GM12878 (cell line): ENCODE measurements around the gene UPF1. TPM values are rescaled to one million over a fixed set of nuclear protein-coding genes. Genes with fewer than 3 reads are reported as not detected.

ENCODE experiments used
- ATAC-seq: fragments of 200-7000 bp; cut with Tn5 transposase; 3 replicates; pipeline ENCODE4 v1.9.1; 2020; ENCODE audit warnings: mild to moderate bottlenecking, moderate library complexity
- BruUV-seq: library from RNA; stranded (reverse); fragments of 400-500 nt; replicated peaks from 2 replicates; lab custom pipeline; 2021; lab: Mats Ljungman, UMichigan
- CTCF ChIA-PET: fragments of 300-600 bp; sonication (Branson Sonifier 250); formaldehyde crosslinking; extraction: SDS; loops from one replicate; lab custom pipeline; 2021; ENCODE audit warnings: inconsistent platforms; lab: Yijun Ruan, JAX
- POLR2A ChIA-PET: fragments of 350-600 bp; formaldehyde crosslinking; extraction: SDS; loops from one replicate; lab custom pipeline; 2021; ENCODE audit warnings: inconsistent platforms; lab: Charles Lee
- RAD21 ChIA-PET: fragments of 300-600 bp; sonication (Branson Sonifier 250); formaldehyde crosslinking; loops from one replicate; lab custom pipeline; 2023; ENCODE audit warnings: antibody characterized with exemption; ENCODE audit not compliant: unreplicated experiment; lab: Charles Lee
- SMC1A ChIA-PET: fragments of 300-600 bp; sonication (Branson Sonifier 250); formaldehyde crosslinking; loops from one replicate; lab custom pipeline; 2023; ENCODE audit not compliant: unreplicated experiment, uncharacterized antibody; lab: Charles Lee
- DNase-seq: peaks from one replicate; pipeline ENCODE4 v3.0.0-alpha.2; 2011; ENCODE audit warnings: low read depth, low spot score
- FAIRE-seq: peaks from 3 replicates; lab custom pipeline; 2011; peaks lifted over from hg19 to GRCh38; lab: Jason Lieb, UNC
- H2AFZ ChIP-seq: 2 replicates; pipeline ENCODE4 v1.6.0; 2011; ENCODE audit warnings: low read depth, low read length, control low read depth; ENCODE audit not compliant: control insufficient read depth
- H3K27ac ChIP-seq: 2 replicates; pipeline ENCODE4 v1.5.1; 2011; ENCODE audit warnings: control low read depth; ENCODE audit not compliant: control insufficient read depth, insufficient read depth
- H3K27me3 ChIP-seq, 2 experiments: replicated peaks in 1 of 2; 2 replicates each; pipeline versions ENCODE4 v1.6.0 to v1.6.1; 2011; ENCODE audit warnings: low read length in 1 of 2; ENCODE audit not compliant: control insufficient read depth in 2 of 2, insufficient read depth in 2 of 2
- H3K36me3 ChIP-seq, 2 experiments: 2 replicates each; pipeline ENCODE4 v1.5.1; 2011; ENCODE audit warnings: low read length in 1 of 2; ENCODE audit not compliant: control insufficient read depth in 2 of 2, insufficient read depth in 2 of 2
- H3K4me1 ChIP-seq: 2 replicates; pipeline ENCODE4 v1.6.1; 2011; ENCODE audit warnings: mild to moderate bottlenecking, low read length, moderate library complexity, mixed read lengths; ENCODE audit not compliant: control insufficient read depth, insufficient read depth
- H3K4me2 ChIP-seq: 2 replicates; pipeline ENCODE4 v1.6.0; 2011; ENCODE audit warnings: control low read depth; ENCODE audit not compliant: control insufficient read depth, insufficient read depth
- H3K4me3 ChIP-seq: fragments of 200-600 bp; sonication (generic); 2 replicates; pipeline ENCODE4 v1.5.1; 2016
- H3K79me2 ChIP-seq: 2 replicates; pipeline ENCODE4 v1.6.0; 2011; ENCODE audit warnings: low read length; ENCODE audit not compliant: control insufficient read depth, insufficient read depth
- H3K9ac ChIP-seq: 2 replicates; pipeline ENCODE4 v1.8.0; 2011; ENCODE audit warnings: low read length, control low read depth, mixed read lengths; ENCODE audit not compliant: control insufficient read depth, insufficient read depth
- H3K9me3 ChIP-seq: replicated peaks from 3 replicates; pipeline ENCODE4 v1.5.1; 2011; ENCODE audit warnings: mild to moderate bottlenecking, low read length; ENCODE audit not compliant: control insufficient read depth, insufficient read depth
- H4K20me1 ChIP-seq: 2 replicates; pipeline ENCODE4 v1.6.0; 2011; ENCODE audit not compliant: control insufficient read depth, insufficient read depth
- ATF2 ChIP-seq: IDR thresholded peaks from 2 replicates; pipeline ENCODE4 v1.6.1; 2012; ENCODE audit warnings: low read length, inconsistent platforms
- HCFC1 ChIP-seq: fragments of 150-350 bp; IDR thresholded peaks from 2 replicates; pipeline ENCODE4 v1.6.1; 2014; ENCODE audit warnings: low read length
- HDAC6 ChIP-seq: fragments of 200-600 bp; sonication (generic); IDR thresholded peaks from one replicate; pipeline ENCODE4 v1.8.0; 2017; ENCODE audit warnings: antibody characterized with exemption; ENCODE audit not compliant: unreplicated experiment
- LARP7 ChIP-seq: fragments of 450-650 bp; IDR thresholded peaks from 2 replicates; pipeline ENCODE4 v1.6.1; 2017; ENCODE audit warnings: mild to moderate bottlenecking
- NKRF ChIP-seq: fragments of 450-650 bp; conservative IDR thresholded peaks from 2 replicates; pipeline ENCODE4 v1.6.1; 2017; ENCODE audit warnings: mild to moderate bottlenecking, moderate library complexity
- REST ChIP-seq: IDR thresholded peaks from 2 replicates; pipeline ENCODE4 v1.6.1; 2012; ENCODE audit warnings: mild to moderate bottlenecking, low read depth, low read length
- WGBS: methylation state at CpG from one replicate; pipeline ENCODE4 v1.1.6; 2016; ENCODE audit warnings: low lambda C conversion rate; ENCODE audit not compliant: insufficient replicate concordance, insufficient coverage; ENCODE audit errors: missing lambda C conversion rate; 5-methylcytosine and 5-hydroxymethylcytosine counted together
- in situ Hi-C: fragments of 300-500 bp; cut with MboI; formaldehyde crosslinking; loops from 9 replicates; pipeline ENCODE4 v1.14.3; 2018; ENCODE audit warnings: mixed read lengths
- intact Hi-C: fragments of 100-400 bp; cut with micrococcal nuclease; formaldehyde crosslinking; loops from one replicate; pipeline ENCODE4 v1.14.2; 2022; ENCODE audit not compliant: unreplicated experiment
- polyA plus RNA-seq, 11 experiments: library from polyadenylated mRNA; depleted of rRNA in 4 of 11; unstranded in 6 of 11; stranded (reverse) in 5 of 11; fragments of >200 nt; fragmentation: Nextera tagmentation in 4 of 11; fragmentation: Illumina TruSeq in 1 of 11; extraction: Ambion mirVana in 4 of 11; extraction: Trizol in 1 of 11; gene quantifications; 1 replicate in 1 of 11; 2 replicates in 10 of 11; pipeline versions ENCODE4 v1.2.1 to v1.2.3, GENCODE V29; 2011 to 2016; ENCODE audit warnings: inconsistent platforms in 2 of 11, missing spikeins in 2 of 11, low read depth in 1 of 11
- total RNA-seq, 4 experiments: library from RNA; depleted of rRNA in 3 of 4; stranded (reverse); fragments of >200 nt in 3 of 4; fragmentation: Illumina TruSeq in 1 of 4; extraction: Trizol in 1 of 4; gene quantifications; 2 replicates each; pipeline versions ENCODE4 v1.2.1 to v1.2.3, GENCODE V29; 2013 to 2021

The UPF1 gene
- total and polyA plus RNA-seq, 10 of the 15 experiments (the other 5 are each of a cell fraction or from before 2014, with no cell fraction given), result 0.58 to 80.9 (median 18.7) TPM

- WGBS, result 30% methylated on average over 8 of the region's 8 CpGs
- H3K4me1 ChIP-seq, result no peaks in the 10 kb centered on the region
- FAIRE-seq, result no peak
- no peaks in the 10 kb centered on the region; the same call in 2 of the 3 replicates for H3K9me3 ChIP-seq
- ChIA-PET POLR2A (no interaction called here), CTCF (no interaction called here), RAD21 (no interaction called here)
- no peak overlapping the region for H3K27ac ChIP-seq
- BruUV-seq, result no TSS peak
- H3K36me3 ChIP-seq, result no peaks in the 10 kb centered on the region
- in situ Hi-C loops, result no loop called here
- H2AFZ ChIP-seq, result no peak overlapping the region
- intact Hi-C loops, result no loop called here
- H3K27me3 ChIP-seq, result no peaks in the 10 kb centered on the region; a peak in 1 of 4 replicates
- no peak for ATAC-seq
- H3K79me2 ChIP-seq, result no peaks in the 10 kb centered on the region
- H3K4me2 ChIP-seq, result no peak overlapping the region
- no peaks in the 10 kb centered on the region for H4K20me1 ChIP-seq
- no peak overlapping the region for H3K4me3 ChIP-seq
- no peak for DNase-seq
- TF ChIP-seq HCFC1, result no peak
- TF ChIP-seq REST, result no peak
- no peak for TF ChIP-seq NKRF
- TF ChIP-seq LARP7, result no peak
- no peak for TF ChIP-seq HDAC6
- TF ChIP-seq ATF2, result no peak
- TF ChIP-seq, all 136 proteins: peak for 0
- SMC1A ChIA-PET, result no interaction called here
- no peak overlapping the region for H3K9ac ChIP-seq
Observed at GRCh38 chr19:18804643-18805042, 27.1 kb upstream of the UPF1 start.
